ENCODE results near the gene GNB1L.

The GNB1L gene

DNA sequence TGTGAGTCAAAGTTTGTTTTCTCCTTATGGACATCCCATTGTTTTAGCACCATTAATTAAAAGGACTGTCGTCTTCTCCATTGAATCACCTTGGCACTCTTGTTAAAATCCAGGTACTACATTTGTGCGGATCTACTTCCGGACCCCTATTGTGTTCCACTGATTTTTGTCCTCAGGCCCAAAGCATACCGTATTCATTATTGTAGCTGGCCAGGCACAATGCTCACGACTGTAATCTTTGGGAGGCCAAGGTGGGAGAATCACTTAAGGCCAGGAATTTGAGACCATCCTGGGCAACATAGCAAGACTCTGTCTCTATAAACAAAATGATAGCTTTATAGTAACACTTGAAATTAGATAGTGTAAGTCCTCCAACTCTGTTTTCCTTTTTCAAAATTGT, 8.9 kb upstream of the GNB1L start:
- DNase-seq (ENCODE audit: low read depth in 2 of 2), result no peak

DNA sequence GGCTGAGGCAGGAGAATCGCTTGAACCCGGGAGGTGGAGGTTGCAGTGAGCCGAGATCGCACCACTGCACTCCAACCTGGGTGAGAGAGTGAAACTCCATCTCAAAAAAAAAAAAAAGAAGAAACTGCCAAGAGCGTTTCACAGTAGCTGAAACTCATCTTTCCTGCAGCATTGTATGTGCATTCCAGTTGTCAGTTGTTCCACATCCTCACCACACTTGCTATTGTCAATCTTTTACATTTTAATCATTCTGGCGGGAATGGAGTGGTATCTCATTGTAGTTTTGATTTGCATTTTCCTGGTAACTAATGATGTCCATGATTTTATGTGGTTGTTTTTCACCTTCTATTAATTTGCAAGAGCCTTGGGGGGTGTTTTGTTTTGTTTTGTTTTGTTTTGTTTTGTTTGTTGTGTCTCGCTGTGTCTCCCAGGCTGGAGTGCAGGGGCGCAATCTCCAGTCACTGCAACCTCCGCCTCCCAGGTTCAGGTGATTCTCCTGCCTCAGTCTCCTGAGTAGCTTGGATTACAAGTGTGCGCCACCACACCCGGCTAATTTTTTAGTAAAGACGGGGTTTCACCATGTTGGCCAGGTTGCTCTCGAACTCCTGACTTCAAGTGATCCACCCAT, 8.1 kb upstream of the GNB1L start:
- DNase-seq (ENCODE audit: low read depth in 2 of 2), result no peak

- DNase-seq (ENCODE audit: low read depth in 2 of 2), result no peak
These were observed 5.3 kb upstream of the GNB1L start for GRCh38 chr22:19859861-19860510.

DNA sequence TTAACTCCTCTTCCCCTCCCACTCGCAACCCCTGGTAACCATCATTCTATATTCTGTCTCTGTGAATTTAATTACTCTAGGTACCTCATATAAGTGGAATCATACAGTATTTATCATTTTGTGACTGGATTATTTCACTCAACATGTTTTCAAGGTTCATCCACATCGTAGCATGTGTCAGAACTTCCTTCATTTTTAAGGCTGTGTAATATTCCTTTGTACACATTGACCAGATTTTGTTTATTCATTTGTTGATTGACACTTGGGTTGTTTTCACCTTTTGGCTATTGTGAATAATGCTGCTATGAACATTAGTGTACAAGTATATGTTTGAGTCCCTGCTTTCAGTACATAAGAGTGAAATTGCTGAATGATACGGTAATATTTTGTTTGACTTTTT, 2.7 kb upstream of the GNB1L start:
- no peak for DNase-seq (ENCODE audit: low read depth in 2 of 2)

DNA sequence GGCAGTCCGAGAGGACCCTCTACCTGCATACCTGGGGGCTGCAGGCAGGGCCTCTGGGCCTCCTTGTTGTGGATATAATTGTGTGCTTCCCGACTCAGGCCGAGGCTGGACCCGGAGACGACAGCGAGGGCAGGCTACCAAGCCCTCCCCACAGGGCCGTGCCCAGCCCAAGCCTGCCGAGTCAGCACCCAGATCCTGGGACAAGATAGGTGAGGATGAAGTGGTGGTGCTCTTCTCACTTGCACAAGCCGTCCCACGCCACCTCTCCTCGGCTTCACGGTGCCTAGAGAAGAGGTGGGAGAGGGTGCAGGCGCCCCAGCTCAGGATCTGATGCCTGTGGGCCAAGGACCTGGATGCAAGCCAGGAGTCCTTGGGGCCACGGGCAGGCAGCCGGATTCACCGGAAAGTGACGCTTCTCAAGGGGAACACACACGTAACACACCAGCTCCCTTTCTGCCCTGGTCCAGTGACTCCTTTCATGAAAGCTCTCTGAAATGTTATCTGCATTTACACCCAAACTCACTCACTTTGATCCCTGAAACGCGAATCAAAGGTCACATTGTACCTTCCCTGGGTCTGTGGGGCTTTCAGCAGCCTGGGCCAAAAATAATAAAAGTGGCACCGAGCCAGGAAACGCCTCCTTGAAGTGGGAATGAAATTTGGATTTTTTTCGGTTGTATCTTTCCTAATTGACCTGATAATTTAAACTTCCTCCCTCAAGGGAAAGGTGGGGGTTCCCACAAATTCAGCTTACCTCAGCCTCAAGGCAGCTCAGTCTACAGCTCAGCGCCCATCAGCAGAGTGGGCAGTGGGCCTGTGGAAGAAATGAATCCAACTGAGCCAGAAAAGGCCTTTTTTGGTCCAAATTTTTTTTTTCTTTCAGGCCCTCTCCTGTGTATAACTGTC, 1.1 kb upstream of the GNB1L start:
- DNase-seq (ENCODE audit: low read depth in 2 of 2), result peak; percentile 20 to 25

DNA sequence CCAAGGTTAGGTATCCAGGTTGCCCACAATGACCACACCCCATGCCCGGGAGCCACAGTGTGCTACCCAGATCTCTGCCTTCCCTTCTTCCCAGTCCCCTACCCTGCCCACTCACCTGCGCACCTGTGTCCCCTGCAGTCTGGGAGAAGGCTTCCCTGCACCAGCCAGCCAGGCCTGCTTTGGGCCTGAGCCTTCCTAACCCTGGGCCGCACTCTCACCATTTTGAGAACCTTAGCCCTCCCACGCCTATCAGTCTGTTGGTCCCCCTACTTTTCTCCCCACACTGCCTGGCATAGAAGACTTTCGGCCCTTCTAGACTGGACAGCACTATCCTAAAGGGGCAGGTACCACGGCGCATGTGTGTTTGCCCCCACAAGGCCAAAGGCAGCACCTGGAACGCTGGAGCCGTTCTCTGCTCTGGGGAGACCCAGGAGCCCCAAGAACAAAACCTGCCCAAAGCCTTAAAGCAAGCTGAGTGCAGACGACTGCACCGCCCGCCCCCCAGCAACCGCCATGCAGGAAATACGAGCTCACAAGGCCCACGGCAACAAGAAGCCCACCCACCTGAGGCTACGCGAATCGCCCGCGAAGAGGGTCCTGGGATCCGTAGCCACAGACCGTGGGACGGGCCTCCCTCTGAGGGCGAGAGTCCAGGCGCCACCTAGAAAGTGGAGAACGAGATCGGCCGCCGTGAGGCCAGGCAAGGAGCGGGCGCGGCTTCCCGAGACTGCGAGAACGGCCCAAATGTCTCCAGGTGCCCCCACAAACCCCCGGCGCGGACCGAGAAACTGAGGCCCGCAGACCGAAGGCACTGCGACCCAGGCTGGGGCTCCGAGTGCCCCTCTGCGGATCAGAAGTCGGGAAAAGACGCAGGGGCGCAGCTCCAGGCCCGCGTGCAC, 546 bp downstream of the GNB1L start:
- no peak for DNase-seq (ENCODE audit: low read depth in 2 of 2)

DNA sequence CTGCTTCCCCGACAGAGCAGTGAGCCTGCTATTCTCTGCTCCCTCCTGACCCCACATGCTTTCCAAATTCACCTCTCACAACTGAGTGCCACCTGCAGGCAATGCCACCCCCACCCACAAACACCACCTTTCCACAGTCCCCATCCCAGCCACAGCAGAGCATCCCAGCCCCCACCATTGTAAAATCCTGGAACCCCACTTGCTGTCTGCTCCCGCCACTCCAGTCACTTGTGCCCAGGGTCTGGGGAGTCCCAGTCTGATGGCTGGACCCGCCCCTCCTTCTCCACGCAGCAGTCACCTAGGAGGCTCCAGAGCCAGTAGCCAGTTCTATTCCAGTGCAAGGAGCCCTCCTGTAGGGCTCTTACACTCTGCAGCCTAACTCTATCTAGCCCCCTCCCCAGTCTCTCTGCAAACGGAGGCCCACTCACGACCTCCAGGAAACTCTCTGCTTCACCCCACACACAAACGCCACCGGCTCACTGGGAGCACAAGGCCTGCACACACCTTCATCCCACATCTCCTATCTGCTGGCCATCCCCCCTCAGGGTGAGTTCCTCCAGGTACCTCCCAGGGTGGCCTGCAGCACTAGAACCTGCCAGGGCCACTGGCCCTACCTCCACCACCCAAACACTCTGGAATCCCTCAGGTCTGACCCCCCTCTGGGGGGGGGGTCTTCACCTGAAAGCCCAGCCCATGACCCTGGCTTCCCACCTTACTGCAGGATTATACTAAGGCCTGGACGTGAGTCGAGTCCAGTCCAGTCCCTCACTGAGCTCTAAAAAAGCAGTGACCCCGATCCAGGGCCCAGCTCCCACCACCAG, 1.4 kb downstream of the GNB1L start:
- no peak for DNase-seq (ENCODE audit: low read depth in 2 of 2)

- no peak for DNase-seq (ENCODE audit: low read depth in 2 of 2)
These were observed 2.4 kb downstream of the GNB1L start for GRCh38 chr22:19852177-19852781.

DNA sequence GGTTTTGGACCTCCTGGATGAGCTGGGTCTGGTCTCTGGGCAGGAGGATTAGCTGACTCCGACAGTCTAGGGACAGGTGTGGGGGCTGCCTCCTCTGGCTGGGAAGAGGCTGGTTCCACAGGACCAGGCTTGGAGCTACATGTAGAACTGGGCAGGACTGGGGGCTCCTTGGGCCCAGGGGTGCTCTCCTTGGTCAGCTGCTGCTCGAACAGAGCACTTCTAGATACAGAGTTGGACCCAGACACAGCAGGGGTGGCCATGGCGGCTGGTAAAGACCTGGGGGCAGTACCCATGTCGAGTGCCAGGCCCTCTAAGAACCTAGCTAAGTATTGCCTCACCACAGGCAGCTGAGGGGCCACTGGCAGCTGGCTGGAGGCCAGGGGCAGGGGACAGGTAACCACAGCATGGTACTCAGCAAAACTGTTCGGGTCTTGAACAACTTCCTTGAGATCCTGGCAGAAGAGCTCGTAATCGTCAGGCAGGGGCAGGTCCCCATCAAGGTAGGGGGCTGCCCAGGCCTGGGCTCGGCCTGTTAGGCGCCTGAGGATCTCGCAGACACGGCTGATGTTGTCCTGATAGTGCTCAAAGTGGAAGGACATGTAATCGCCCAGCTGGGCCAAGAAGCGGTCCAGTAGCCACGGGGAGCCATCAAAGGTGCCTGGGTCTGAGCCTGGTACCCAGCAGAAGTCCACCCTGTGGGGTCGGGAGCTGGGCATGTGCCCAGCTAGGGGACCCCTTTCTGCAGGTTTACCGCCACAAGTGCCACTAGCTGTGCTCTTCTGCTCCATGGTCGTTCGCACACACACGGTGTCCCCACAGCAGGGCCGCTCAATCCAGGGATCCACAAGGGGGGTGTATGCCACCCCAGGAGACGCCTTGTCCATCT, 3.1 kb downstream of the GNB1L start:
- DNase-seq (ENCODE audit: low read depth in 2 of 2), result no peak

DNA sequence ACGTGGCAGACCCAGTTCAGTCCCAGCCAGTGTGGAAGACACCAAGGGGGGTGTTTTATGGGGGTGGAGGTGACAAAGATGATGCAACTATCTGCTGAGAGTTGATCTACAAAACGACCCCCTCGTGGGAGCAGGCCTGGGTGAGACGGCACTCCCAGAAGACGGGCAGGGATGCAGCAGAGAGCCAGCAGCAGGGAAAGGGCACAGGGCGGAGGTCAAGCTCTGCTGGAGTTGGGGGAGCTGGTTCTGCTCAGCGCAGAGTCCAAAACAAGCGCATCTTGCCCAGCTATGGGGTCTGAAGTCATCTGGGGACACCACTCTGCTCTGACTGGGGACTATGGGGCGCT, 3.9 kb downstream of the GNB1L start:
- no peak for DNase-seq (ENCODE audit: low read depth in 2 of 2)

DNA sequence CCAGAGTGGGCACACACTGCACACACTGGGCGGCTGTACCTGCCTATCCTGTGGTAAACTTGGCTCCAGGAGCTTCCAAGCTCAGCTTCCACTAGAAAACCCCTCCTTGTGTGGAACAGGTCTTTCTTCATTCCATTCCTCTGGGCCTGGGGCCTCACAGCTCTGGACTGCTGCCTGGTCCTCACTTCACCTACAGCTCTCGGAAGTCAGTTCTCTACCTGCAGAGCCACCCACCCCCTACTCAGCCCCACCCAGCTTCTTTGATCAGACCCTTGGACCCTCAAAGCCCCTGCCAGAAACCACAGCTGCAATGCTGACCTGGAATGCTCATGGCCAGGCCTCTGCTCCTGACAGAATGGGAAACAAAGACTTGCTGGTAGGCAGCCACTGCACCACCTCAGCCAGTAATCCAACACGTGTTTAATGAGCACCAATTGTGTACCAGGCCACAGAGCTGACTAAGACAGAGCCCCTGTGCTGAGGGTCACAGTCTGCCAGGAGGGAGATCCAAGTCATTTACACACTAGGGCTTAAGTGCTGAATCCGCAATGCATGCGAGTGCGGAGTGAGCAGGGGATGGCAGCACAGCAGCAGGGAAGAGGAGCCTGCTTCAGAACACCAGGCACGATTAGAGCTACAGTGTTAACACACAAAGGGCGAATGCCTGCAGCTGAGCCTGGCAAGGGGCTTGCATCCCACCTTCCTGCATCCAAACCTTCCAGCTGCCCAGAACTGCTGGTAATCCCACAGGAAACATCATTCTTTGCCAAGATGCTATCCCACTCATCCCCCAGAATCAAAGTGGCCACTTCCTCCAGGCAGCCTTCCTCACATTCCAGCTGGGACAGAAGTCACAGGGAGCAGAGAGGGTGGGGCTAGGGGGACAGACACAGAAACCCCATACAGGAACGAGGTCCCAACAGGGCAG, 4.6 kb downstream of the GNB1L start:
- DNase-seq (ENCODE audit: low read depth in 2 of 2), result no peak

- no peak for DNase-seq (ENCODE audit: low read depth in 2 of 2)
These were observed 6.1 kb downstream of the GNB1L start for GRCh38 chr22:19848298-19849224.

DNA sequence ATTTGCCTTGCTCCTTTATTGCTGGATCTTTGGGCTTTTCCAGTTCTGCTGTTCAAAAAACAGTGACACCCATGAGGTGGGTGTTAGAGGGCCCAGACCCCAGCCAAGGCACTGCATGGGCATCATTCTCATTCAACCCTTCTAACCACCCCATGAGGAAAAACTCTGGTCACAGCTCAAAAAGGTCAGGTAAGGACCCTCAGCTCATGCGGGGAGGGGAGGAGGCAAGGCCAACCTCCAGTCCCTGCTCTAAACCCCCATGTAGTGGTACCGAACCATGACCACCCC, 7.4 kb downstream of the GNB1L start:
- no peak for DNase-seq (ENCODE audit: low read depth in 2 of 2)

- DNase-seq (ENCODE audit: low read depth in 2 of 2), result no peak
These were observed 7.9 kb downstream of the GNB1L start for GRCh38 chr22:19846620-19847344.

DNA sequence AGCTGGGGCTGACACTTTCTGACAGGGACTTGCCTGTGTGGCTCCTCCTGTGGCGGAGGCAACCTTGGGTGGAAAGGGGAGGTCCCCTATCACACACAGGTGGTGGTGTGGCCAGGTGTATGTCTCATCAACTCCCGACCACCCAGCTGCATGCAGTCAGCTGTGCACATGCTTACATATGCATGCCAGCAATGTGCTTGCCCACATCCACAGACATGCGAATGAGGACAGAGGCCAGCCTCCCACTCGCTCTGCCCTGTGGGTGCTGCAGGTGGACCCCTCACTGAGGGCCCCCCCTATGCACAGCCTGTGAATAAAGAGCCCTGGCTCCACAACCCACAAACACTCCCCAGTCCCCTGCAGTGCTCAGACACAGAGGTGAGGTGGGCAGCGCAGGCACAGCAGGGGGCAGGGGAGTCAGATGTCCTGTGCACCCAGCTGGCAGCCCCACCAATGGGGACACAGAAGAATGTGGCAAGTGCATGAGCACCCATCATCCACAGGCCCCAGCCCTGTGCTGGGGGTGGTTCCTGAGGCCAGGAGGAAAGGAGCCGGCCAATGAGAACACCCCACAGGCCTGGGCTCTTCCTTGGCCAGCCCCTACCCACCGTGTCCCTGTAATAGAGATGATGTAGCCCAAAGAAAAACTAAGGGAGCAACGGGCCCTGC, 9.5 kb downstream of the GNB1L start:
- DNase-seq (ENCODE audit: low read depth in 2 of 2), result no peak

DNA sequence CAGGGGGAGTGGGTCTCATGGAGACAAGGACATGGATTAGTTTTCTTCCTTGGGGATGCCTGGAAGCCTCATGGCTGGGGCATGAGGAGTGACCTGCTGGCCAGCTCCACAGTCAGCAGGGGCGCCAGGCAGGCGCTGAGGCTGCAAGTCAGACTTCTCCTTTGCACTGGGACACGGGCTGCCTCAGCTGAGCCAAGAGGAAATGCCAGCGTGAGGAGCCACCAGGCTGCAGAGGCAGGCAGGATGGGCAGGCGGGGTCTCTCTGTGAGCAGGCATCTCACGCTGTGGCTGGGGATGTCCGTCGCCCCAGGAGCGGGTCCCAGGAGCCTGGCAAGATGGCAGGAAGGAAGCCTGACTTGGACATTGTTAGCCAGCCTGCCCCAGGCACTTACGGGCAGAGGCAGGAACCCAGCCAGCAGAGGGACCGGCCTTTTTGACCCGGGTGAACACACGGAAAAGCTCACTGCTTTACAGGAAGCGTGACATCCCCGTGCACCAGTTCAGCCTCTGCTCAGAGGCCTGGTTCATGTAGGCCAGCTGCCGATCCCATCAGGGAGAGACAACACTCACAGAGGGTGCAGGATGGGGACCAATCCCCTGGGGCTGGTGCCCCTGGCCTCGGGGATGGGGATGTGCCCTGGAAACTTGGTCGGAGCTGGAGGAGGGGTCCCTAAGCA, 10.2 kb downstream of the GNB1L start:
- DNase-seq (ENCODE audit: low read depth in 2 of 2), result no peak
